Ovary (tissue), 9 donors: ENCODE measurements around the gene LITAF. TPM values are rescaled to one million over a fixed set of nuclear protein-coding genes. Genes with fewer than 3 reads are reported as not detected.
A peak's percentile ranks its signal among the peaks of the same experiment; 100 is the strongest.
"Not testable (repeated sequence)": the region's sequence is repeated elsewhere in the genome, so short reads cannot be mapped to it uniquely, and the experiment has no call there.

Experiments
- DNase-seq, 5 donors: peaks; one replicate each; pipeline ENCODE4 v3.0.0-alpha.2; 2019 to 2020
- H3K27ac ChIP-seq, 2 donors: fragments of 200-600 bp; one replicate each; pipeline versions ENCODE4 v1.5.1 to v1.8.0; 2019 to 2022
- H3K27me3 ChIP-seq: fragments of 200-600 bp; one replicate; pipeline ENCODE4 v1.8.0; 2022
- H3K36me3 ChIP-seq: fragments of 200-600 bp; sonication (generic); one replicate; pipeline ENCODE4 v1.5.1; 2019
- H3K4me1 ChIP-seq: one replicate; pipeline ENCODE4 v1.8.1; 2013; ENCODE audit warnings: mild to moderate bottlenecking, moderate library complexity; ENCODE audit not compliant: insufficient read depth
- H3K4me3 ChIP-seq: fragments of 200-600 bp; sonication (generic); one replicate; pipeline ENCODE4 v1.5.1; 2017
- H3K9me3 ChIP-seq, 2 donors: fragments of 200-600 bp in 1 of 2; sonication (generic) in 1 of 2; one replicate each; pipeline versions ENCODE4 v1.5.1 to v1.8.1; 2013 to 2019; ENCODE audit warnings: mild to moderate bottlenecking in 1 of 2, moderate library complexity in 1 of 2
- EP300 ChIP-seq: sonication (generic); formaldehyde crosslinking; IDR thresholded peaks from one replicate; pipeline ENCODE4 v1.6.1; 2017; ENCODE audit warnings: antibody characterized with exemption
- POLR2A ChIP-seq: fragments of 450-650 bp; IDR thresholded peaks from one replicate; pipeline ENCODE4 v1.6.1; 2017; ENCODE audit warnings: antibody characterized with exemption, mild to moderate bottlenecking, moderate library complexity
- WGBS, 3 donors: extraction: QIAGEN DNeasy Blood & Tissue Kit in 1 of 3; methylation state at CpG; one replicate each; pipeline versions ENCODE4 v1.1.5 to v1.1.7; 2013 to 2017; 5-methylcytosine and 5-hydroxymethylcytosine counted together
- intact Hi-C, 4 donors: fragments of 100-400 bp; cut with DNase I; formaldehyde crosslinking; loops; one replicate each; pipeline versions ENCODE4 v1.11.0 to v1.15.1; 2022 to 2023
- polyA plus RNA-seq, 2 donors: library from polyadenylated mRNA; stranded (reverse); fragments of 200-250 nt in 1 of 2; fragments of 350-450 nt in 1 of 2; fragmentation: Illumina TruSeq in 1 of 2; extraction: RNeasy Lipid Tissue Mini Kit (QIAGEN cat#74804) in 1 of 2; gene quantifications; one replicate each; pipeline ENCODE4 v1.2.3, GENCODE V29; 2013 to 2014
- total RNA-seq, 7 donors: library from RNA; depleted of rRNA in 2 of 7; stranded (reverse); fragments of >200 nt in 2 of 7; fragmentation: NEBNext Ultra II Directional in 3 of 7; extraction: Animal tissue kit (Norgen Biotek cat#: 25700) in 3 of 7; gene quantifications; one replicate each; pipeline versions ENCODE4 v1.1.0 to v1.2.4, GENCODE V29; 2016 to 2023
- TF ChIP-seq, protein P1 (sequence below), 3 donors: fragments of 450-650 bp in 2 of 3; fragments of 200-600 bp in 1 of 3; IDR thresholded peaks; one replicate each; pipeline versions ENCODE4 v1.5.1 to v1.8.0; 2016 to 2022; ENCODE audit warnings: antibody characterized with exemption in 3 of 3, mild to moderate bottlenecking in 1 of 3
- donor health status: DM: no; HTN: no; CAD: no; lungs with moderate emphysema.
- donor health status: DM: no; HTN: no; CAD: no.
- donor health status: Bipolar disorder and iron deficiency.
- donor health status: DM: yes; HTN: yes; CAD: no.
- donor health status: DM: no; HTN: no; CAD: no.
- donor health status: DM: yes; HTN: yes; CAD: no.

The LITAF gene
- total and polyA plus RNA-seq, 9 donors, result 39.7 to 169 (median 105) TPM

DNA sequence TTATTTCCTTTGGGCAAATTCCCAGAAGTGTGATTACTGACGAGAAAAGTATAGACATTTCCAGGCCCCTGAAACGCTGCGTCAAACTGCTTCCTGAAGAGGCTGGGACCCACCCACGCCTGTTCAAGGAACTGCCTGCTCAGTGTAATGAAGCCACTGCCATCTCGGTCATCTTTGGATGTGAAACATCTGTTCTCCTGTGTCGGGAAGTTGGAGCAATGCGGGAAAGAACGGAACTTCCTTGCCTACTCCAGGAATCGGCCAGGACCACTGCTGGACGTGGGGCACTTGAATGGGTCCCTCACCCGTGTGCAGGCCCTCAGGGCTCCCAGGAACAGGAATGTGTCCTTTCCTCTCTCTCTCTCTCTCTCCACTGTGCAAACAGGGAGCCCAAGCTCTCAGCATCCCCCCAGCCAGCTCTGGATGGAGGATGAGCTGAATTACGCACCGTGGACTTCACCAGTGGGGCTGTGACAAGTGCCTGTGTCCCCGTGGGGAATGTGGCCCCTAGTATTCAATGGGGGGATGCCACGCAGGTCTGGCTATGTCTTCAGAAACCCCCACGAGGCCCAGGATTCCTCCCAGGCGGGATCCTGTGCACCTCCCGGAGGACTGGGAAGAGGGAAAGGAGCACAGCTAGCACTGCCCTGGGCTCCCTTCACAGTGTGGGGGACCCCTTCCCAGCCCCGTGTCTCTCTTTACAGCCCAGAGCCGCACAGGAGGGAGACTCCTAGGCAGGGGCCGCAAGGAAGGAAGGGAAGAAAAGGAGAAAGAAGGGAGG lies 18.3 kb upstream of the LITAF start:
- H3K36me3 ChIP-seq, result no peaks in the 10 kb centered on the region
- no peak overlapping the region for H3K4me3 ChIP-seq
- H3K4me1 ChIP-seq, result peaks cover 6% of the 10 kb centered on the region
- 38 to 43% (median 39%) methylated on average over 21 of the region's 21 CpGs for WGBS, 3 donors
- no peaks in the 10 kb centered on the region for H3K27me3 ChIP-seq
- no peaks in the 10 kb centered on the region for H3K9me3 ChIP-seq
- H3K27ac ChIP-seq, result peak overlapping the region in 1 of 2 donors; percentile 60
- intact Hi-C loops, result no loop called here
- peak; percentile 64 to 84 (median 76) for DNase-seq
- TF ChIP-seq EP300 (peak; percentile 75), POLR2A (peak; percentile 20)
- TF ChIP-seq, protein P1, sequence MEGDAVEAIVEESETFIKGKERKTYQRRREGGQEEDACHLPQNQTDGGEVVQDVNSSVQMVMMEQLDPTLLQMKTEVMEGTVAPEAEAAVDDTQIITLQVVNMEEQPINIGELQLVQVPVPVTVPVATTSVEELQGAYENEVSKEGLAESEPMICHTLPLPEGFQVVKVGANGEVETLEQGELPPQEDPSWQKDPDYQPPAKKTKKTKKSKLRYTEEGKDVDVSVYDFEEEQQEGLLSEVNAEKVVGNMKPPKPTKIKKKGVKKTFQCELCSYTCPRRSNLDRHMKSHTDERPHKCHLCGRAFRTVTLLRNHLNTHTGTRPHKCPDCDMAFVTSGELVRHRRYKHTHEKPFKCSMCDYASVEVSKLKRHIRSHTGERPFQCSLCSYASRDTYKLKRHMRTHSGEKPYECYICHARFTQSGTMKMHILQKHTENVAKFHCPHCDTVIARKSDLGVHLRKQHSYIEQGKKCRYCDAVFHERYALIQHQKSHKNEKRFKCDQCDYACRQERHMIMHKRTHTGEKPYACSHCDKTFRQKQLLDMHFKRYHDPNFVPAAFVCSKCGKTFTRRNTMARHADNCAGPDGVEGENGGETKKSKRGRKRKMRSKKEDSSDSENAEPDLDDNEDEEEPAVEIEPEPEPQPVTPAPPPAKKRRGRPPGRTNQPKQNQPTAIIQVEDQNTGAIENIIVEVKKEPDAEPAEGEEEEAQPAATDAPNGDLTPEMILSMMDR (IDR thresholded peaks at IDR 0.05), result peak in 1 of 3 donors; percentile 8

GRCh38 chr16:11604296-11604695 lies 17.6 kb upstream of the LITAF start:
- H3K36me3 ChIP-seq, H3K4me1 ChIP-seq, intact Hi-C loops, H3K9me3 ChIP-seq, H3K4me3 ChIP-seq, H3K27me3 ChIP-seq: not testable (repeated sequence)
- WGBS, 3 donors, result 89 to 90% (median 90%) methylated on average over 4 of the region's 4 CpGs
- DNase-seq, result peak in 2 of 5 donors; percentile 11 to 25
- H3K27ac ChIP-seq, result peak overlapping the region in 1 of 2 donors; percentile 60

DNA sequence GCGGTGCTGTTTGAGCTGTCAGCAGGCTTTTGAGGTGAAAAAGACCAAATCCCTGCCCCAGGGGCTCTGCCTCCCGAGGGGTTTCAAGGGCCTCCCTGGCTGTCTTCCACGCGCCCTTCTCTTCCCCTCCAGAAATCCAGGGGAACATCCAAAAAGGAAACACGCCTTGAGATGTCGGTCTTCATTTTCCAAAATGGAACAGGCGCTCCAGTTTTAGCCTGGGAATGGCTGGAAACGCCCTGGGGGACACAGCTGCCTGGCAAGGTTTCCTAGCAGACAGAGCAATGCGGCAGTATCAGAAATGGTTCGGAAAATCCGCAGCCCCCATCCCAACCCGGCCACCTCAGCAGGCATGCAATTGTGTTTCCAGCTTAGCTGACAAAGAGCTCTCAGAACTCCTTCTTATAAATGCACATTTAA lies 16.6 kb upstream of the LITAF start:
- H3K4me3 ChIP-seq, result no peak overlapping the region
- H3K9me3 ChIP-seq, result no peaks in the 10 kb centered on the region
- WGBS, 3 donors, result 6 to 15% (median 8%) methylated on average over 12 of the region's 12 CpGs
- intact Hi-C loops, result no loop called here
- no peaks in the 10 kb centered on the region for H3K27me3 ChIP-seq
- TF ChIP-seq, protein P1 (IDR thresholded peaks at IDR 0.05), result no peak
- TF ChIP-seq EP300 (no peak), POLR2A (no peak)
- H3K36me3 ChIP-seq, result no peaks in the 10 kb centered on the region
- H3K27ac ChIP-seq, result peak overlapping the region in 1 of 2 donors; percentile 10
- H3K4me1 ChIP-seq, result peaks cover 6% of the 10 kb centered on the region
- peak in 4 of 5 donors; percentile 45 to 66 (median 57) for DNase-seq

DNA sequence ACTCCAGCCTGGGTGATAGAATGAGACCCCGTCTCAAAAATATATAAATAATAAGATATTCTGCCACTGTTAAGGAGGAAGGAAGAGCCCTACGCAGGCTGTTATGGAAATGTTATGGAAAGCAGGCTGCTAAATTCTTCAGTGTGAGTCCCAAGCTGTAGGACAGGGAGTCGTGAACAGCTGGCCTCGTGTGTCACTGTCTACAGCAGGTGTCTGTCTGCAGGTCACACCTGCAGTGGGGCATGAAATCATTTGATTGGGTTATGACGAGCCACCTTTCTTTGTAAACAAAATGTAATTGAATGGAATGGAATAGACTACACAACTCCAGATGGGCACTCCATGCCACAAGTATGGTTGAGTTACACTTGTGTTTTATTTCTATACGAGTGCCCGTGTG lies 15.6 kb upstream of the LITAF start:
- WGBS, 3 donors, result 79 to 86% (median 86%) methylated on average over 7 of the region's 7 CpGs
- H3K36me3 ChIP-seq, result no peaks in the 10 kb centered on the region
- no peak overlapping the region for H3K27ac ChIP-seq
- intact Hi-C loops, result no loop called here
- no peaks in the 10 kb centered on the region for H3K27me3 ChIP-seq
- TF ChIP-seq EP300, result no peak
- TF ChIP-seq, protein P1 (IDR thresholded peaks at IDR 0.05), result no peak
- TF ChIP-seq POLR2A, result no peak
- no peaks in the 10 kb centered on the region for H3K9me3 ChIP-seq
- DNase-seq, result peak in 1 of 5 donors; percentile 4
- H3K4me3 ChIP-seq, result no peak overlapping the region
- H3K4me1 ChIP-seq, result peaks cover 7% of the 10 kb centered on the region

- no peak overlapping the region for H3K27ac ChIP-seq
- peak in 1 of 5 donors; percentile 9 for DNase-seq
- intact Hi-C loops, result no loop called here
- no peaks in the 10 kb centered on the region for H3K27me3 ChIP-seq
- H3K36me3 ChIP-seq, result no peaks in the 10 kb centered on the region
- TF ChIP-seq, protein P1 (IDR thresholded peaks at IDR 0.05), result no peak
- TF ChIP-seq POLR2A (no peak), EP300 (no peak)
- peaks cover 9% of the 10 kb centered on the region for H3K4me1 ChIP-seq
- H3K9me3 ChIP-seq, result no peaks in the 10 kb centered on the region
- no peak overlapping the region for H3K4me3 ChIP-seq
- WGBS, 3 donors, result 93 to 94% (median 93%) methylated on average over 8 of the region's 8 CpGs
Measured at GRCh38 chr16:11601911-11602310, 15.2 kb upstream of the LITAF start.
